Tibial artery (tissue), 4 donors: ENCODE data around the gene KLK1.

Experiments
- DNase-seq, 2 donors: peaks; one replicate each; pipeline ENCODE4 v3.0.0-alpha.2; 2019
- H3K27ac ChIP-seq, 2 donors: fragments of 200-600 bp; sonication (generic) in 1 of 2; 1 replicate in 1 of 2; 2 replicates in 1 of 2; pipeline ENCODE4 v1.5.1; 2018 to 2019; ENCODE audit warnings: mild to moderate bottlenecking in 1 of 2
- H3K27me3 ChIP-seq, 2 donors: fragments of 200-600 bp; sonication (generic) in 1 of 2; one replicate each; pipeline versions ENCODE4 v1.5.1 to v1.6.0; 2016 to 2019
- H3K36me3 ChIP-seq, 3 donors: fragments of 200-600 bp; sonication (generic) in 2 of 3; one replicate each; pipeline ENCODE4 v1.5.1; 2016 to 2019; ENCODE audit warnings: mild to moderate bottlenecking in 2 of 3
- H3K4me1 ChIP-seq, 4 donors: fragments of 200-600 bp; sonication (generic) in 2 of 4; 1 replicate in 3 of 4; 2 replicates in 1 of 4; pipeline ENCODE4 v1.5.1; 2016 to 2019
- H3K4me3 ChIP-seq, 2 donors: fragments of 200-600 bp; sonication (generic) in 1 of 2; 1 replicate in 1 of 2; 2 replicates in 1 of 2; pipeline ENCODE4 v1.5.1; 2018 to 2019; ENCODE audit warnings: mild to moderate bottlenecking in 2 of 2
- H3K9me3 ChIP-seq, 3 donors: fragments of 200-600 bp; sonication (generic) in 1 of 3; one replicate each; pipeline ENCODE4 v1.5.1; 2016 to 2019
- CTCF ChIP-seq, 2 experiments: fragments of 200-600 bp in 1 of 2; fragments of 450-650 bp in 1 of 2; IDR thresholded peaks; one replicate each; pipeline ENCODE4 v1.5.1; 2017 to 2019; ENCODE audit warnings: antibody characterized with exemption in 2 of 2, mild to moderate bottlenecking in 1 of 2, moderate library complexity in 1 of 2
- intact Hi-C: fragments of 100-400 bp; cut with DNase I; formaldehyde crosslinking; loops from one replicate; pipeline ENCODE4 v1.15.0; 2023; ENCODE audit warnings: low total_unique reads

The KLK1 gene

DNA sequence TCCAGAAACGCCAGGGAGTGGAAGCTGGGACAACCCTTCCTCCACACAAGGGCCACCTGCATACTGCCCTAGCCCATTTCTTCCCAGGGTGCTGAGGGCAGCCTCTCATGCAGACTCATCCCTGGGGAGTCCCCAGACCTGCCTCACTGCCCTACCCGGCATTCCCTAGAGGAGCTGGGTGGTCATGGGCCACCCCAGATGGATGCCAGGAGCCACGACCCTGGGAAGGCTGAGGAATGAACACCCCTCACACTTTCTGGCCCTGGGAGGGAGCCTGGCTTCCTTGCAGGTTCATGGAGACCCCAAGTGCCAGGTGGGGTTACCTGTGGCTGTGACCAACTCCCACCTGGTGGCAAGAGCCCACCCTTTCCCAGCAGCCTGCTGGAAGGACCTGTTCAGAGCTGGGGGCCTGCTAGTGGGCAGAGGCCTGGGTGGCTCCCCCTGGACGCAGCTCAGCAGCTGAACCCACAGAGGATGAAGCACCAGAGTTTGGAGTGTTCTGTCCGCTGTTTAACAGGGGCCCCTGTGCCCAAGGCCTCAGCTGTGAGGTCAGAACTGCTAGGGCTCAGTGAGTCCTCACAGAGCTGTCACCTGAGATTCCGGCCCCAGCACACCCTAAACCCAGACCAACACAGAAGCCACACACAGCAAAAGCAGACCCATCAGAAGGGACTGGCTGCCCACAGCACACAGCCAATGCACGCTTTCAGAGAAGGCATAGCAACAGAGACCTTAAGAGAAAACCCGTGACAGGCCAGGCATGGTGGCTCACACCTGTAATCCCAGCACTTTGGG lies 26.8 kb downstream of the KLK1 start:
- H3K4me1 ChIP-seq, result peaks cover 0 to 6% (median 0%) of the 10 kb centered on the region in 4 donors
- no peak overlapping the region for H3K27ac ChIP-seq
- H3K4me3 ChIP-seq, result no peak overlapping the region
- peaks cover 0 to 5% of the 10 kb centered on the region in 2 donors for H3K27me3 ChIP-seq
- intact Hi-C loops, result no loop called here
- no peak for DNase-seq
- no peaks in the 10 kb centered on the region for H3K9me3 ChIP-seq
- TF ChIP-seq CTCF (IDR thresholded peaks at IDR 0.05), result no peak
- H3K36me3 ChIP-seq, result peaks cover 22 to 64% (median 41%) of the 10 kb centered on the region in 3 donors

DNA sequence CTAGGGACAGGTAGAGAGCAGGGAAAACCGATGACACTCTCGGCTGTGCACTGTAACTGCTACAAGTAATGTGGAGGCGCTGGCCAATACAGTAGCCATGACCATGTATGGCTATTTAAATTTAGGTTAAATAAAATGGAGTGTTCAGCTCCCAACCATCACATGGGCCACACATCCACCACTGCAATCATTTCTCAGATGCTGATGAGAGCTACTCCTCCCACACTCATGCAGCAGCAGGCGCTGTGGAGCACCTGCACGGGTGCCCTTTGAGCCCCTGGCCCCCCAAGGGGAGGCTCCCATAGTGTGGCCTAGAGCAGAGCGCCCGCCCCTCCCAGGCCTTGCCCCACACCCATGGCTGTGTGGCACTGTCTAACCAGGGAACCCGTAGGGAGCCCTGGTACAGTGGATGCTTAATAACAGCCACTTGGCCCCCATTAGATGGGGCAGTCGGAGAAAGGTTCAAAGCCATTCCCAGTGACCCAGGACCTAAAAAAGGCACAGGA lies 27.4 kb downstream of the KLK1 start:
- TF ChIP-seq CTCF (IDR thresholded peaks at IDR 0.05), result no peak
- Histone ChIP-seq H3K9me3 (no peaks in the 10 kb centered on the region), H3K27ac (no peak overlapping the region), H3K27me3 (peaks cover 0 to 8% of the 10 kb centered on the region in 2 donors), H3K36me3 (peaks cover 21 to 58% (median 39%) of the 10 kb centered on the region in 3 donors), H3K4me3 (no peak overlapping the region), H3K4me1 (peaks cover 0 to 6% (median 0%) of the 10 kb centered on the region in 4 donors)
- DNase-seq, result no peak
- intact Hi-C loops, result no loop called here

DNA sequence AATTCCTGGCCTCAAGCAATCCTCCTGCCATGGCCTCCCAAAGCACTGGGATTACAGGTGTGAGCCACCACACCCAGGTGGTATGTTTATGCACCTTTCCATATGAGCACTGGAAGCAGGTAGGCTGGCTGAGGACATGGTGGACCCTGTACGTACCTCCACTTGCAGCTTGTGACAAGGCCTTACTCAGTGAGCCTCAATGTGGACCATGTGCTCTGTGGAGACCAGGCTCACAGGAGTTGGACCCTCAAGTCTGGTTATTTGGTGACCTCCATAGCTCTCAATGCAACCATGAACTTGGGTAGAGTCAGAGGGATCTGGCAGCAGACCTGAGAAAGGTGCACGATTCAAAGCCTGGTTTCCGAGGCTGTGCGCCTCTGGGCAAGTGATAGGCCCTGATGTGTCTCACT lies 27.9 kb downstream of the KLK1 start:
- no peak overlapping the region for H3K4me3 ChIP-seq
- peaks cover 0 to 9% of the 10 kb centered on the region in 2 donors for H3K27me3 ChIP-seq
- TF ChIP-seq CTCF (IDR thresholded peaks at IDR 0.05), result no peak
- H3K36me3 ChIP-seq, result peaks cover 17 to 53% (median 35%) of the 10 kb centered on the region in 3 donors
- H3K9me3 ChIP-seq, result no peaks in the 10 kb centered on the region
- H3K27ac ChIP-seq, result no peak overlapping the region
- H3K4me1 ChIP-seq, result peaks cover 0 to 6% (median 0%) of the 10 kb centered on the region in 4 donors
- DNase-seq, result no peak
- intact Hi-C loops, result no loop called here

DNA sequence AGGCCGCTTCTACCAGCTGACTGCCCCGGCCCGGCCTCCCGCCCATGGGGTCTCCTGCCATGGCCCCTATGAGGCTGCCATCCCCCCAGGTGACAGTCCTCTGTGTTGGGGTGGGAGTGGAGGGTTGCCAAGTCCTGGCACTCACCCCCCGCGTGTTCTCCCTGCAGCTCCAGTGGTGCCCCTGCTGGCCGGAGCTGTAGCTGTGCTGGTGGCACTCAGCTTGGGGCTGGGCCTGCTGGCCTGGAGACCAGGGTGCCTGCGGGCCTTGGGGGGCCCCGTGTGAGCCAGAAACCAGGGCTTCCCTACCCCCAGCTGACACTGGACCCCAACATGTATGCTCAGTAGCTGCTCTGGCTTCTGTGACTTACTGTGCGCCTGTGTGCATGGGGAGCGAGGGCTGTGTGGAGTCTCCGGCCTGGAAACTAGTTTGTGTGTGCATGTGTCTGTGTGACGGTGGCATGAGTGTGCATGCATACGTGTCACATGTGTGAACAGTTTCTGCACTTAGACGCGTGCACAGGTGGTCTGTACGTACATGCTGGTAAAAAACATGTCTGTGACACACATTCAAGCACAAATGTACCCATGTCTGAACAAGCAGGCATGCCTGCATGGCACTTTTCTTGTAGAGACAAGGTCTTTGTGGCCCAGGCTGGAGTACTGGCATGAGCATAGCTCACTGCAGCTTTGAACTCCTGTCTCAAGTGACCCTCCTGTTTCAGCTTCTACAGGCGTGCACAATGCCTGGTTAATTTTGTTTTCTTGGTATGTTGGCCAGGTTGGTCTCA lies 28.5 kb downstream of the KLK1 start:
- TF ChIP-seq CTCF (IDR thresholded peaks at IDR 0.05), result no peak
- no peak overlapping the region for H3K27ac ChIP-seq
- no peak for DNase-seq
- H3K4me1 ChIP-seq, result peaks cover 0 to 6% (median 0%) of the 10 kb centered on the region in 4 donors
- H3K9me3 ChIP-seq, result no peaks in the 10 kb centered on the region
- H3K27me3 ChIP-seq, result peaks cover 0 to 15% of the 10 kb centered on the region in 2 donors
- peaks cover 17 to 49% (median 34%) of the 10 kb centered on the region in 3 donors for H3K36me3 ChIP-seq
- no peak overlapping the region for H3K4me3 ChIP-seq
- intact Hi-C loops, result no loop called here

- DNase-seq, result no peak
- H3K4me1 ChIP-seq, result peaks cover 0 to 6% (median 0%) of the 10 kb centered on the region in 4 donors
- H3K4me3 ChIP-seq, result no peak overlapping the region
- TF ChIP-seq CTCF (IDR thresholded peaks at IDR 0.05), result no peak
- peaks cover 17 to 42% (median 26%) of the 10 kb centered on the region in 3 donors for H3K36me3 ChIP-seq
- intact Hi-C loops, result no loop called here
- no peak overlapping the region for H3K27ac ChIP-seq
- H3K9me3 ChIP-seq, result no peaks in the 10 kb centered on the region
- H3K27me3 ChIP-seq, result peaks cover 0 to 15% of the 10 kb centered on the region in 2 donors
These were observed 29.3 kb downstream of the KLK1 start for GRCh38 chr19:50794074-50794875.
